ENCODE data around the gene NRG2. TPM values are rescaled to one million over a fixed set of nuclear protein-coding genes. Genes with fewer than 3 reads are reported as not detected.

The NRG2 gene
- total and polyA plus RNA-seq, 2 experiments from 2014 or later = 0.05 TPM; not detected in 1

DNA sequence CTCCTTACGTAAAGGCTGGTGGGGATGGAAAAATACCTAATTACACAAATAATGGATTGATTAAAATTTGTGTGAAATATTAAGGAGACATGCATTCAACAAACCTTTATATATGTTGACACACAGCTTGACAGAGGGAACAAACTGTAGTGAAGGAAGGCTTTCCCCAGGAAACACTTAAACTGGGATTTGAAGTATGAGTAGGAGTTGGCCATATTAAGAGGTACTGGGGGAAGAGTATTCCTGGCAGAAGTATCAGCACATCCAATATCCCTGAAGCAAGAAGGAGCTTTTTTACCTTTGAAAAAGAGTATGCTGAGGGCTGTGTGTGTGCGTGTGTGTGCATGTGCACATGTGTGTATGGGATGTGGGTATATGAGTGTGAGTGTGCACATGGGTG lies 136.4 kb downstream of the NRG2 start:
- TF ChIP-seq EZH2 (IDR thresholded peaks at IDR 0.05; ENCODE audit: insufficient read depth, poor library complexity, severe bottlenecking) = no peak
- TF ChIP-seq EZH2phosphoT487 (IDR thresholded peaks at IDR 0.05; ENCODE audit: insufficient read depth, low read depth) = no peak
- H3K4me2 ChIP-seq (ENCODE audit: unreplicated experiment) = no peak overlapping the region
- WGBS, 2 experiments (ENCODE audit: low coverage in 1 of 2, low lambda C conversion rate in 2 of 2, missing lambda C conversion rate in 2 of 2) = 69 to 82% methylated on average over 2 of the region's 2 CpGs
- in situ Hi-C loops (cut with MboI) = no loop called here
- H3F3A ChIP-seq (ENCODE audit: insufficient read depth) = no peaks in the 10 kb centered on the region
- peaks cover 68% of the 10 kb centered on the region for H3K27me3 ChIP-seq (replicated peaks; ENCODE audit: insufficient read depth)
- H2AFZ ChIP-seq = no peak overlapping the region
- H3K27ac ChIP-seq = no peak overlapping the region
- H3K79me2 ChIP-seq (ENCODE audit: insufficient read depth) = no peaks in the 10 kb centered on the region
- H4K20me1 ChIP-seq (ENCODE audit: insufficient read depth) = no peaks in the 10 kb centered on the region
- H3K4me1 ChIP-seq (ENCODE audit: insufficient read depth) = no peaks in the 10 kb centered on the region
- H3K9me2 ChIP-seq (ENCODE audit: insufficient read depth) = no peaks in the 10 kb centered on the region
- no peaks in the 10 kb centered on the region for H3K9me3 ChIP-seq (ENCODE audit: low read depth)
- no peaks in the 10 kb centered on the region for H3K36me3 ChIP-seq (ENCODE audit: low read depth)
- DNase-seq = no peak
- H3K9ac ChIP-seq = no peak overlapping the region
- no peak overlapping the region for H3K4me3 ChIP-seq

DNA sequence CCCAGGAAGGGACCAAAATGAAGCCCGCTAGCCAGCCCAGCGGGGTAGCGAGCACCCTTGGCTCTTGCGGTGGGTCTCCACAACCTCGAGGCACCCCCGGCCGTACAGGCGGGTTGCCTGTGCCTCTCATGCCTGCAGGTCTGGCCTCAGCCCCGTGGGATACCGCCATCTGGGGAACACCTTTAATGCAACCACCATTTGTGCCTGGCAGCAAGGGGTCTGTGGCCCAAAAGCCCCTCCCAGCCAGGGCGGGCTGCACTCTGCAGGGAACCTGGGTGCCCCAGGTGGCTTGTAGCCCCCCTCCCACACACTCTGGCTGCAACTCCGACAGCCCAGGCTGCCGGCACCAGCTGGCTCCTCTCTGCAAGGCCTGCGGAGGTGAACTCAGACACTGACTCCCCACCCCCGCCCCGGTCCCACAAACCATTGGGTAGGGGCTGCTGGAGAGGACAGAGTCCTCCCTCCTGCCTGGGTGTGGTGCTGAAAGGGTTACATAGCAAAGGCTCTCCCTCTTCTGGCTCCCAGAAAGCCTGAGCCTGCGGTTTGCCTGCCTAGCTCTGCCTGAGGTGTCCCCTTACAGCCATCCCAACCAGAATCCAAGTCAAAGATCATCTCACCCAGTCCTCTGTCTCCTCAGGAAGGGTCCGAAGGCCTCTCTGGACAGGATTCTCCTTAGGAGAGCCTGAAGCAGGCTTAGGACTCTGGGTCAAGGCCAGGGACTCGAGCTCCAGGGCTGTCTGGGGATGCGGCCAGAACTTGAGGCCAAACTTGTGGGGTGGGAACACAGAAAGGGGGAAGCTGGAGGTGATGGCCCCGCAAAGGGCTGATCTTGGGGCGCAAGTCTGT lies 138.1 kb downstream of the NRG2 start:
- H3K9me2 ChIP-seq (ENCODE audit: insufficient read depth) = no peaks in the 10 kb centered on the region
- H3K4me3 ChIP-seq = no peak overlapping the region
- H3K9ac ChIP-seq = no peak overlapping the region
- H3F3A ChIP-seq (ENCODE audit: insufficient read depth) = no peaks in the 10 kb centered on the region
- H3K4me1 ChIP-seq (ENCODE audit: insufficient read depth) = no peaks in the 10 kb centered on the region
- no peaks in the 10 kb centered on the region for H3K36me3 ChIP-seq (ENCODE audit: low read depth)
- DNase-seq = no peak
- no peaks in the 10 kb centered on the region for H4K20me1 ChIP-seq (ENCODE audit: insufficient read depth)
- H3K9me3 ChIP-seq (ENCODE audit: low read depth) = no peaks in the 10 kb centered on the region
- no peak overlapping the region for H3K27ac ChIP-seq
- no peaks in the 10 kb centered on the region for H3K79me2 ChIP-seq (ENCODE audit: insufficient read depth)
- H3K4me2 ChIP-seq (ENCODE audit: unreplicated experiment) = no peak overlapping the region
- 15 to 17% methylated on average over 22 of the region's 22 CpGs for WGBS, 2 experiments (ENCODE audit: low coverage in 1 of 2, low lambda C conversion rate in 2 of 2, missing lambda C conversion rate in 2 of 2)
- H3K27me3 ChIP-seq (replicated peaks; ENCODE audit: insufficient read depth) = peaks cover 77% of the 10 kb centered on the region
- no peak for TF ChIP-seq EZH2phosphoT487 (IDR thresholded peaks at IDR 0.05; ENCODE audit: insufficient read depth, low read depth)
- TF ChIP-seq EZH2 (IDR thresholded peaks at IDR 0.05; ENCODE audit: insufficient read depth, poor library complexity, severe bottlenecking) = no peak
- no peak overlapping the region for H2AFZ ChIP-seq
- in situ Hi-C loops (cut with MboI) = no loop called here

DNA sequence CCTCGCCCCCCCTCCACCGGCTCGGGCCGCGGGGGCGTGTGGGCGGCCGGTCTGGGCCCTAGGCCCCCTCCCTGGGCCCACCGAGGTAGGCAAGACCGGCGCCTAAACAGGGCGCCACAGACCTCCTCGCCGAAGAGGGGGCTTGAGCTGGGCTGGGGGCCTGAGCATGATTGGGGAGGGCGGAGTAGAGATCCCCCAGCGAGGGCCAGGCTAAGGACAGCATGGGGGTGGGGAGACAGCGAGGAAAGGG lies 138.6 kb downstream of the NRG2 start:
- Histone ChIP-seq H4K20me1 (ENCODE audit: insufficient read depth) (no peaks in the 10 kb centered on the region), H3K27ac (no peak overlapping the region), H3K9me2 (ENCODE audit: insufficient read depth) (no peaks in the 10 kb centered on the region), H3K4me2 (ENCODE audit: unreplicated experiment) (no peak overlapping the region), H3K27me3 (replicated peaks; ENCODE audit: insufficient read depth) (peaks cover 80% of the 10 kb centered on the region), H3K9me3 (ENCODE audit: low read depth) (no peaks in the 10 kb centered on the region), H3K4me3 (peak overlapping the region; percentile 45), H3K36me3 (ENCODE audit: low read depth) (no peaks in the 10 kb centered on the region), H2AFZ (no peak overlapping the region), H3K9ac (no peak overlapping the region), H3K79me2 (ENCODE audit: insufficient read depth) (no peaks in the 10 kb centered on the region), H3K4me1 (ENCODE audit: insufficient read depth) (no peaks in the 10 kb centered on the region), H3F3A (ENCODE audit: insufficient read depth) (no peaks in the 10 kb centered on the region)
- WGBS, 2 experiments (ENCODE audit: low coverage in 1 of 2, low lambda C conversion rate in 2 of 2, missing lambda C conversion rate in 2 of 2) = 4 to 5% methylated on average over 4 to 11 of the region's 17 CpGs
- TF ChIP-seq EZH2 (IDR thresholded peaks at IDR 0.05; ENCODE audit: insufficient read depth, poor library complexity, severe bottlenecking) (no peak), EZH2phosphoT487 (IDR thresholded peaks at IDR 0.05; ENCODE audit: insufficient read depth, low read depth) (no peak)
- in situ Hi-C loops (cut with MboI) = no loop called here
- DNase-seq = no peak

DNA sequence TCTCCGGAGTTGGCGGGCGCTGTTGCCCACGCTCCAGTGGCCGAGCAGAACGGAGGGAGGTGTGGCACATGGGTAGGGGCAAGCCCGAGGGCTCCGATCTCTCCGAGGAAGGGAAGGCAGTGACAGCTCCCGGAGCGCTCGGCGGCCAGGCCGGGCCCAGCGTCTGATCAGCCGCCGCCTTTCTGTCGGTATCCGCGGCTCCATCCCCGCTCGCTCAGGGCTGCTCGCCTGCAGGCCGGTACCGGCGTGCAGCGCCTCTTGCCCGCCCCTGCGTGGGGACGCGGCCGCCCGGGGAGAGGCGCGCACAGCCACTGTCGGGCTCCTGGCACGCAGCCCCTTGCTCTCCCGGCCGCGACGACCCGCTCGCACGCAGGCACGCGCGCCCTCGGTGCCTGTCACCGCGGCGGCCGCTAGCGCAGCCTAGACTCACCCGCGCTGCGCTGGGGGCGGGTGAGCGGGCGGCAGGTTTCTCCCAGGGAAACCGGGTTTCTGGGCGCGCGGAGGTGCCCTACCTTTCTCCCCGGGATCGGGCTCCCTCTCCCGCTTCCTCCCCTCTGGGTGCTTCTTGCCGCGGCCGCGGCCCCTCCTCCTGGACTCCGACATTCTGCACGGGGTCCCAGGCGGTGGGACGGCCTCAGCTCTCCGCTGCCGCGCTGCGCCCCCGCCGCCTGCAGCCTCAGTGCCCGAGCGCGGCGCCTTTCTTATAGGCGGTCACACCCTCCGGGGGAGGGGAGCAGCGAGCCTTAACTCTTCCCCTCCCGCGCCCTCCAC lies 139.1 kb downstream of the NRG2 start:
- Histone ChIP-seq H3K36me3 (ENCODE audit: low read depth) (no peaks in the 10 kb centered on the region), H3K9me3 (ENCODE audit: low read depth) (no peaks in the 10 kb centered on the region), H3K9me2 (ENCODE audit: insufficient read depth) (no peaks in the 10 kb centered on the region), H3K4me1 (ENCODE audit: insufficient read depth) (no peaks in the 10 kb centered on the region), H4K20me1 (ENCODE audit: insufficient read depth) (no peaks in the 10 kb centered on the region), H3K27me3 (replicated peaks; ENCODE audit: insufficient read depth) (peaks cover 80% of the 10 kb centered on the region), H3K27ac (no peak overlapping the region), H3K4me2 (ENCODE audit: unreplicated experiment) (peak overlapping the region; percentile 53), H3K79me2 (ENCODE audit: insufficient read depth) (no peaks in the 10 kb centered on the region), H2AFZ (no peak overlapping the region), H3K9ac (no peak overlapping the region), H3F3A (ENCODE audit: insufficient read depth) (no peaks in the 10 kb centered on the region), H3K4me3 (peak overlapping the region; percentile 45)
- 3% methylated on average over 40 to 80 of the region's 89 CpGs for WGBS, 2 experiments (ENCODE audit: low coverage in 1 of 2, low lambda C conversion rate in 2 of 2, missing lambda C conversion rate in 2 of 2)
- in situ Hi-C loops (cut with MboI) = no loop called here
- peak; percentile 58 for TF ChIP-seq EZH2 (IDR thresholded peaks at IDR 0.05; ENCODE audit: insufficient read depth, poor library complexity, severe bottlenecking)
- TF ChIP-seq EZH2phosphoT487 (IDR thresholded peaks at IDR 0.05; ENCODE audit: insufficient read depth, low read depth) = no peak
- DNase-seq = peak; percentile 47
